Measurements from ENCODE around the gene DYNLL1. TPM values are rescaled to one million over a fixed set of nuclear protein-coding genes. Genes with fewer than 3 reads are reported as not detected.
A peak's percentile ranks its signal among the peaks of the same experiment; 100 is the strongest.

Gene DYNLL1
- total and polyA plus RNA-seq, 2 of the 13 experiments (the other 11 are each of a cell fraction or from before 2014, with no cell fraction given), result 271 to 294 TPM

- TF ChIP-seq ZNF407 (CRISPR knock-in tag; IDR thresholded peaks at IDR 0.05; ENCODE audit: not compliant biosample characterization) (no peak), ZSCAN31 (CRISPR knock-in tag; IDR thresholded peaks at IDR 0.05; ENCODE audit: low read depth) (no peak), SALL1 (CRISPR knock-in tag; IDR thresholded peaks at IDR 0.05) (peak; percentile 62), CSRNP2 (CRISPR knock-in tag; conservative IDR thresholded peaks at IDR 0.05; ENCODE audit: low read depth) (no peak), ZNF232 (CRISPR knock-in tag; IDR thresholded peaks at IDR 0.05; ENCODE audit: borderline replicate concordance) (no peak), ZNF562 (CRISPR knock-in tag; IDR thresholded peaks at IDR 0.05; ENCODE audit: borderline replicate concordance) (no peak), LRRFIP1 (CRISPR knock-in tag; conservative IDR thresholded peaks at IDR 0.05) (no peak), ZNF558 (CRISPR knock-in tag; IDR thresholded peaks at IDR 0.05; ENCODE audit: borderline replicate concordance) (no peak), JARID2 (CRISPR knock-in tag; IDR thresholded peaks at IDR 0.05; ENCODE audit: insufficient replicate concordance) (no peak), KMT2B (CRISPR knock-in tag; IDR thresholded peaks at IDR 0.05) (no peak), ZNF607 (CRISPR knock-in tag; IDR thresholded peaks at IDR 0.05; ENCODE audit: borderline replicate concordance) (no peak), DMTF1 (CRISPR knock-in tag; IDR thresholded peaks at IDR 0.05) (no peak)
These were observed 42.6 kb downstream of the DYNLL1 start (continued) for GRCh38 chr12:120538281-120539156.
